Calu3 (cell line): ENCODE measurements around the gene FLII. TPM values are rescaled to one million over a fixed set of nuclear protein-coding genes. Genes with fewer than 3 reads are reported as not detected.

Source experiments
- BruUV-seq: library from RNA; stranded (reverse); fragments of 400-500 nt; replicated peaks from 2 replicates; lab custom pipeline; 2021; lab: Mats Ljungman, UMichigan
- CTCF ChIA-PET: fragments of 300-600 bp; sonication (Branson Sonifier 250); formaldehyde crosslinking; loops from one replicate; lab custom pipeline; 2022; ENCODE audit warnings: antibody characterized with exemption; lab: Charles Lee
- DNase-seq: peaks from one replicate; pipeline ENCODE4 v3.0.0; 2022
- H3K27ac Mint-ChIP-seq: one replicate; pipeline ENCODE4 v1.8.0; 2022; ENCODE audit warnings: mixed read lengths; ENCODE audit not compliant: unreplicated experiment
- H3K27me3 Mint-ChIP-seq: one replicate; pipeline ENCODE4 v1.8.0; 2022; ENCODE audit warnings: mixed read lengths; ENCODE audit not compliant: unreplicated experiment
- H3K36me3 Mint-ChIP-seq: one replicate; pipeline ENCODE4 v1.8.0; 2022; ENCODE audit warnings: mild to moderate bottlenecking, moderate library complexity, mixed read lengths; ENCODE audit not compliant: insufficient read depth, unreplicated experiment
- H3K4me1 Mint-ChIP-seq: one replicate; pipeline ENCODE4 v1.8.0; 2022; ENCODE audit warnings: mild to moderate bottlenecking, low read depth, mixed read lengths; ENCODE audit not compliant: unreplicated experiment
- H3K4me3 Mint-ChIP-seq: one replicate; pipeline ENCODE4 v1.8.0; 2022; ENCODE audit warnings: mild to moderate bottlenecking, low read depth, moderate library complexity, mixed read lengths; ENCODE audit not compliant: unreplicated experiment
- H3K9me3 Mint-ChIP-seq: one replicate; pipeline ENCODE4 v1.8.0; 2022; ENCODE audit warnings: low read depth, mixed read lengths; ENCODE audit not compliant: unreplicated experiment
- intact Hi-C: fragments of 100-400 bp; cut with micrococcal nuclease; formaldehyde crosslinking; loops from one replicate; pipeline ENCODE4 v1.10.0; 2022; ENCODE audit not compliant: unreplicated experiment
- total RNA-seq: library from RNA; stranded (reverse); gene quantifications from 2 replicates; pipeline ENCODE4 v1.2.3, GENCODE V29; 2022
- TF ChIP-seq, protein P1 (sequence below): fragments of 200-600 bp; IDR thresholded peaks from one replicate; pipeline ENCODE4 v1.8.0; 2022; ENCODE audit warnings: antibody characterized with exemption; ENCODE audit not compliant: unreplicated experiment

The FLII gene
- total RNA-seq, 1 experiment from 2014 or later = 298 TPM

DNA sequence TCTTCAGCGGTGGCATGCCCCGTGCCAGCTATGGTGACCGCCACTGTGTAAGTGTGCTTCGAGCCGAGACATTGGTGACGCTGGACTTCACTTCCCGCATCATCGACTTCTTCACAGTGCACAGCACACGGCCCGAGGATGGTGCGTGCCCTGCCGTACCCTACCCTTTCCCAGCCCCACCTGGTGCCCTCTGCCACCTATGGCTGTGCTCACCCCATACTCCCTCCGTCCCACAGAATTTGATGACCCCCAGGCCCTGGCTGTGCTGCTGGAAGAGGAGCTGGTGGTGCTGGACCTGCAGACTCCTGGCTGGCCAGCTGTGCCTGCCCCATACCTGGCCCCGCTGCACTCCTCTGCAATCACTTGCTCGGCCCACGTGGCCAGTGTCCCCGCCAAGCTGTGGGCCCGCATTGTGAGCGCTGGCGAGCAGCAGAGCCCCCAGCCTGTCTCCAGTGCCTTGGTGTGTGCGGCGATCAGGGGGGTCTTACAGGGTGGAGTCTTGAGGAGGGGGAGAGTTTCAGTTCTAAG is 23.6 kb downstream of the FLII start:
- no TSS peak for BruUV-seq
- H3K27me3 Mint-ChIP-seq = no peaks in the 10 kb centered on the region
- intact Hi-C loops = no loop called here
- no peak overlapping the region for H3K27ac Mint-ChIP-seq
- peaks cover 8% of the 10 kb centered on the region for H3K4me1 Mint-ChIP-seq
- CTCF ChIA-PET = no interaction called here
- H3K4me3 Mint-ChIP-seq = no peak overlapping the region
- no peaks in the 10 kb centered on the region for H3K9me3 Mint-ChIP-seq
- TF ChIP-seq, protein P1, sequence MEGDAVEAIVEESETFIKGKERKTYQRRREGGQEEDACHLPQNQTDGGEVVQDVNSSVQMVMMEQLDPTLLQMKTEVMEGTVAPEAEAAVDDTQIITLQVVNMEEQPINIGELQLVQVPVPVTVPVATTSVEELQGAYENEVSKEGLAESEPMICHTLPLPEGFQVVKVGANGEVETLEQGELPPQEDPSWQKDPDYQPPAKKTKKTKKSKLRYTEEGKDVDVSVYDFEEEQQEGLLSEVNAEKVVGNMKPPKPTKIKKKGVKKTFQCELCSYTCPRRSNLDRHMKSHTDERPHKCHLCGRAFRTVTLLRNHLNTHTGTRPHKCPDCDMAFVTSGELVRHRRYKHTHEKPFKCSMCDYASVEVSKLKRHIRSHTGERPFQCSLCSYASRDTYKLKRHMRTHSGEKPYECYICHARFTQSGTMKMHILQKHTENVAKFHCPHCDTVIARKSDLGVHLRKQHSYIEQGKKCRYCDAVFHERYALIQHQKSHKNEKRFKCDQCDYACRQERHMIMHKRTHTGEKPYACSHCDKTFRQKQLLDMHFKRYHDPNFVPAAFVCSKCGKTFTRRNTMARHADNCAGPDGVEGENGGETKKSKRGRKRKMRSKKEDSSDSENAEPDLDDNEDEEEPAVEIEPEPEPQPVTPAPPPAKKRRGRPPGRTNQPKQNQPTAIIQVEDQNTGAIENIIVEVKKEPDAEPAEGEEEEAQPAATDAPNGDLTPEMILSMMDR = no peak
- peaks cover 5% of the 10 kb centered on the region for H3K36me3 Mint-ChIP-seq
- no peak for DNase-seq

DNA sequence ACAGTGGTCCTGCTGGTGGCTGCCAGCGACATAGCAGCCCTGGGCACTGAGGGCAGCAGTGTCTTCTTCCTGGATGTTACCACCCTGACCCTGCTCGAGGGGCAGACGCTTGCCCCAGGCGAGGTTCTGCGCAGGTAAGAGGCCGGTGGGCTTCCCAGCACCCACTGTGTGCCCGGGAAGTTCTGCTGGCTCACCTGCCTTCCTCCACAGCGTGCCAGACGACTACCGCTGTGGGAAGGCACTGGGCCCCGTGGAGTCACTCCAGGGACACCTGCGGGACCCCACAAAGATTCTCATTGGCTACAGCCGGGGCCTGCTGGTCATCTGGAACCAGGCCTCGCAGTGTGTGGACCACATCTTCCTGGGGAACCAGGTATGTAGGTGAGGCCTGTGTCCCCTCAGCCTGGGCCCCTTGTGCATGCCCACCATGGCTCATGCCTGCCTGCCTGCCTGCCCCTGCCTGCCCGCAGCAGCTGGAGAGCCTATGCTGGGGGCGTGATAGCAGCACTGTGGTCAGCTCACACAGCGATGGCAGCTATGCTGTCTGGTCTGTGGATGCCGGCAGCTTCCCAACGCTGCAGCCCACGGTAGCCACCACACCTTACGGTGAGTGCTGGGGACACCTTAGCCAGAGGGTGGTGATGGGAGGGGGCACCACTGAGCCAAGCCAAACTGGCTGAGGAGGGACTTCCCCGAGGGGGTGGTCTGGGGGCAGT is 24.6 kb downstream of the FLII start:
- CTCF ChIA-PET = no interaction called here
- no TSS peak for BruUV-seq
- Mint-ChIP-seq H3K36me3 (peaks cover 5% of the 10 kb centered on the region), H3K9me3 (no peaks in the 10 kb centered on the region), H3K4me1 (peaks cover 8% of the 10 kb centered on the region), H3K27me3 (no peaks in the 10 kb centered on the region), H3K27ac (no peak overlapping the region), H3K4me3 (no peak overlapping the region)
- DNase-seq = no peak
- intact Hi-C loops = no loop called here
- TF ChIP-seq, protein P1 = no peak

- CTCF ChIA-PET = no interaction called here
- no peak overlapping the region for H3K4me3 Mint-ChIP-seq
- TF ChIP-seq, protein P1 = no peak
- H3K27ac Mint-ChIP-seq = no peak overlapping the region
- intact Hi-C loops = no loop called here
- peaks cover 5% of the 10 kb centered on the region for H3K36me3 Mint-ChIP-seq
- no peak for DNase-seq
- no TSS peak for BruUV-seq
- no peaks in the 10 kb centered on the region for H3K9me3 Mint-ChIP-seq
- peaks cover 5% of the 10 kb centered on the region for H3K4me1 Mint-ChIP-seq
- no peaks in the 10 kb centered on the region for H3K27me3 Mint-ChIP-seq
Observed at GRCh38 chr17:18231164-18231563, 27.4 kb downstream of the FLII start.

GRCh38 chr17:18230288-18231141 is 28.0 kb downstream of the FLII start:
- CTCF ChIA-PET = no interaction called here
- H3K27ac Mint-ChIP-seq = no peak overlapping the region
- no peaks in the 10 kb centered on the region for H3K9me3 Mint-ChIP-seq
- no peak overlapping the region for H3K4me3 Mint-ChIP-seq
- no TSS peak for BruUV-seq
- H3K27me3 Mint-ChIP-seq = no peaks in the 10 kb centered on the region
- H3K36me3 Mint-ChIP-seq = peaks cover 10% of the 10 kb centered on the region
- H3K4me1 Mint-ChIP-seq = no peaks in the 10 kb centered on the region
- DNase-seq = no peak
- TF ChIP-seq, protein P1 = no peak
- intact Hi-C loops = no loop called here
